NCI-H2196 treated with DMSO at 0.1 percent for 48 hours (cell line): ENCODE measurements around the gene RABL2A.
"Not testable (repeated sequence)": the region's sequence is repeated elsewhere in the genome, so short reads cannot be mapped to it uniquely, and the experiment has no call there.

Experiments
- DNase-seq: peaks from one replicate; lab custom pipeline; 2025; ENCODE audit not compliant: unreplicated experiment; lab: John Stamatoyannopoulos, UW

RABL2A gene

GRCh38 chr2:113606036-113606435 is 21.0 kb upstream of the RABL2A start:
- not testable (repeated sequence) for DNase-seq

DNA sequence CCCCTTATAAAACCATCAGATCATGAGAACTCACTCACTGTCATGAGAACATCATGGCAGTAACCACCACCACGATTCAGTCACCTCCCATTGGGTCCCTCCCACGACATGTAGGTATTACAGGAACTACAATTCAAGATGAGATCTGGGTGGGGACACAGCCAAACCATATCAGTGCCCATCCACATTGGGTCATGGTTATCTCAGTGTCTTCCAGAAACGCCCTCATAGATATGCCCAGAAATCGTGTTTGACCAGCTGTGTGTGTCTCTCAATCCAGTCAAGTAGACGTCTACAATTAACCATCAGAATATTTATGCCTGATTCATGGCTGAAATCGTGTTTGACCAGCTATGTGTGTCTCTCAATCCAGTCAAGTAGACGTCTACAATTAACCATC is 17.2 kb upstream of the RABL2A start:
- not testable (repeated sequence) for DNase-seq

- not testable (repeated sequence) for DNase-seq
These were observed 6.1 kb upstream of the RABL2A start for GRCh38 chr2:113621002-113621401.

- DNase-seq: not testable (repeated sequence)
These were observed 1.2 kb upstream of the RABL2A start for GRCh38 chr2:113625906-113626305.

GRCh38 chr2:113632849-113633345 is 5.8 kb downstream of the RABL2A start:
- DNase-seq: not testable (repeated sequence)

GRCh38 chr2:113635358-113635757 is 8.3 kb downstream of the RABL2A start:
- not testable (repeated sequence) for DNase-seq

- DNase-seq: not testable (repeated sequence)
These were observed 9.2 kb downstream of the RABL2A start for GRCh38 chr2:113636226-113636625.

DNA sequence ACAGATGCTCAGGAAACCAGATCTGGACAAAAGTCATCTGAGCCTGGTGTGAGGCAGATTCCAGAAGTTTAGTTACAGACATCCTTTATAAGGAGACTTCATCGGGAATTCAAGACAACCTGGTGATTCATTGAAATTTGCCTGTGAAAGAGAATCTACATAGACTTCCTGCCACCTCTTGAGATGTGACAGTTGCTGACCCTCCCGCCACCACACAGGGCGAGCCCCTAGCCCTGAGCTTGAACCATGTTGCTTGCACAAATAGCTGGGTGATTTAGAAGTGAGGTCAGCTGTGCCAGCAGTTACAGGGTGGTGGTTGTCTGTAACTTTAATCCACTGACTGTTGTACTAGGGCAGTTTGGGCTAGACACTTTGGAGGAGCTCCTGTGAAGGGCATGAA is 11.0 kb downstream of the RABL2A start:
- DNase-seq: not testable (repeated sequence)

DNA sequence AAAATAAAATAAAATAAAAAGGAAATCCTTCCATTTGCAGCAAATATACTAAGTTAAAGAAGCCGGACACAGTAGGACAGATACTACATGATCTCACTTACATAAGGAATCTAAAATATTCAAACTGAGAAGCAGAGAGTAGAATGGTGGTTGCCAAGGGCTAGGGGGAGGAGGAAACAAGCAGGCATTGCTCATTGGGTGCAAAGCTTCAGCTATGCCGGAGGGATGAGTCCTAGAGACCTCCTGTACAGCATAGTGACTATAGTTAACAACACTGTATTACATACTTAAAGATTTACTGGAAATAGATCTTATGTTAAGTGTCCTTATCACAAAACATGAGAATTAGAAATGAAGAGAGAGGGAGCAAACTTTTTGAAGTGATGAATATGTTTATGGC is 19.2 kb downstream of the RABL2A start:
- not testable (repeated sequence) for DNase-seq

GRCh38 chr2:113650834-113651815 is 24.1 kb downstream of the RABL2A start:
- not testable (repeated sequence) for DNase-seq

DNA sequence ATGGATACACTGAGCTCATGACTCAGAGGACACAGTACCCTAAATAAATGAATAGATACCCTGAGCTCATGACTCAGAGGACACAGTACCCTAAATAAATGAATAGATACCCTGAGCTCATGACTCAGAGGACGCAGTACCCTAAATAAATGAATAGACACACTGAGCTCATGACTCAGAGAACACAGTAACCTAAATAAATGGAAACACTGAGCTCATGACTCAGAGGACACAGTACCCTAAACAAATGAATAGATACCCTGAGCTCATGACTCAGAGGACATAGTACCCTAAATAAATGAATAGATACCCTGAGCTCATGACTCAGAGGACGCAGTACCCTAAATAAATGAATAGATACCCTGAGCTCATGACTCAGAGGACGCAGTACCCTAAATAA is 25.5 kb downstream of the RABL2A start:
- DNase-seq: not testable (repeated sequence)

- DNase-seq: not testable (repeated sequence)
These were observed 29.1 kb downstream of the RABL2A start for GRCh38 chr2:113656031-113656624.

- not testable (repeated sequence) for DNase-seq
These were observed 30.7 kb downstream of the RABL2A start for GRCh38 chr2:113657735-113658134.

DNA sequence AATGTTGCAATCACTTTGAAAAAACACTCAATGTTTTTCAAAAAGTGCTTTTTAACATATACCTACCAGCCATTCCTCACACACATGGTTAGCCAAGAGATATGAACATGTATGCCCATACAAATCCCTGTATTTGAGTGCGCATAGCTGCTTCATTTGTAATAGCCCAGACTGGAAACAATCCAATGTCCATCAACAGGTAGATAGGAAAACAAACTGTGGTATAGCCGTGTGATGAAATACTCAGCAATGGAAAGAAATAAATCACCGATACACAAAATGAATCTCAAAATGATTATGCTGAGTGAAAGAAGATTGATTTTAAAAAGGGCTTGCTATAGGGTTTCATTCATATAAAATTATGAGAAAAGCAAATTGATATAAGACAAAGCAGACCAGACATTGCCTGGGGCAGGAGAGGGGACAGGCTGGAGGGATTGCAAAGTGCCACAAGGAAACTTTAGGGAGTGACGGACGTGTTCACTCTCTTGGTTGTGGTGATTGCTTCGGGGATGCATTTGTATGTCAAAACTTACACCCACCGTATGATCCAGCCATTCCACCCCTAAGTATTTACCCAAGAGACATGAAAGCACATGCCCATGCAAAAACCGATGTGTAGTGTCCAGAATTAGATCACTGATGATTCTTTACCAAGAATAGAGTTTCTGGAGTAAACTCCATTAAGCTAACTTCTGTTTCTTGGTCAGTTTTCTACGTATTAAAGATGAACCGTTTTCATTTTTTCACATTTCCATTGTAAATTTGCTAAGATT is 36.4 kb downstream of the RABL2A start:
- DNase-seq: not testable (repeated sequence)

DNA sequence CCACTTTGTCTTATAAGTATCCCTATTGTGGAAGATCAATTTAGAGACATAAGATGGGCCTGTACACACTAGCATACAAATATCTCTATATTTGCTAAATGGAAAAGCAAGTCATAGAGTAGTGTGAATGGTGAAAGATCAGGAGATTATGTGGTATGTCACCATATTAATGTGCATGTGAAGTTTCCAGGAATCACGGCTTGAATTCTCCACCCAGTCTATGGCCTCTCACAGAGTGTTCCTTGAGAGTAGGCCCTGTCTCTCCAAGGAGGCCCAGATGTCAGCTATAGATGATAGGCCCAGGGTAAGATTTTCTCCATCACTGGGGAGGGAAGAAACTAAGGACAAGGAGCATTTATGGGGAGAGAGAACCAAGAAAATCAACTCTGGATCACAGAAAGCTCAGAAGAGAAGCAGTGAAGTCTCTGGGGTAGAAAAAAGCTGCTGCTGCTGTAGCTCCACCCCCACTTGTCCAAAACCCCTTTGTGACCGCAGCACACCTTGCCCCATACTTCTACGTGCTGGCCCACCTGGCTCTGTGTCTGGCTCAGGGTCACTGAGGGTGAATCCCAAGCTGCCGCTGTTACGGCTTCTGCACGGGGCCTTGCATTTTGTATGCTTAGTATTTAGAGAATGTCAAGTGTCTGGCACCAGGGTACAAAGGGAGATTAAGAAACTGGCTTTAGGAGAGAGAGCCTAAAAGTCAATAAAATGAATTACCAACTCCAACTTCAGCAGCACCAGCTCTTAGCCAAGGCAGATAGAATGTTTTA is 37.9 kb downstream of the RABL2A start:
- not testable (repeated sequence) for DNase-seq

DNA sequence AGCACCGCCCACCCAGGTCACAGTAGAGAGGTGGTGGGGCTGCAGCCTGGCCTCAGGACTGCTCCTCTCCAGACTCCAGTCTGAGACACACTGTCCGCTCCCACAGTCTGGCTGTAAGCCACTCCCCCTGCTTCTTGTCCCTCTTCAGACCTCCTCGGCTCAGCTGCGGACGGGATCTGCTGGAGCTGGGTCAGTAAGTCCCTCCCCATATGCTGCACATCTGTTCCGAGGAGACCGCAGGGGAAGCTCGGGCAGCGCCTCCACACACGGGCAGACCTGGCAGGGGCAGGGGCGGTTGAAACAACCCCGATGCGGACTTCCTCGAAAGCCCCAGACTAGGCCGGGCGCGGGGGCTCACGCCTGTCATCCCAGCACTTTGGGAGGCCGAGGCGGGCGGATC is 41.9 kb downstream of the RABL2A start:
- DNase-seq: not testable (repeated sequence)

GRCh38 chr2:113672326-113672932 is 45.4 kb downstream of the RABL2A start:
- no peak for DNase-seq

GRCh38 chr2:113675875-113676274 is 48.8 kb downstream of the RABL2A start:
- no peak for DNase-seq

GRCh38 chr2:113676623-113677266 is 49.7 kb downstream of the RABL2A start:
- no peak for DNase-seq
